Measurements from ENCODE around the gene CLC.

- no peak for TF ChIP-seq EZH2 (IDR thresholded peaks at IDR 0.05; ENCODE audit: borderline replicate concordance, low read depth, low read length, poor library complexity, severe bottlenecking)
- TF ChIP-seq, protein P1, sequence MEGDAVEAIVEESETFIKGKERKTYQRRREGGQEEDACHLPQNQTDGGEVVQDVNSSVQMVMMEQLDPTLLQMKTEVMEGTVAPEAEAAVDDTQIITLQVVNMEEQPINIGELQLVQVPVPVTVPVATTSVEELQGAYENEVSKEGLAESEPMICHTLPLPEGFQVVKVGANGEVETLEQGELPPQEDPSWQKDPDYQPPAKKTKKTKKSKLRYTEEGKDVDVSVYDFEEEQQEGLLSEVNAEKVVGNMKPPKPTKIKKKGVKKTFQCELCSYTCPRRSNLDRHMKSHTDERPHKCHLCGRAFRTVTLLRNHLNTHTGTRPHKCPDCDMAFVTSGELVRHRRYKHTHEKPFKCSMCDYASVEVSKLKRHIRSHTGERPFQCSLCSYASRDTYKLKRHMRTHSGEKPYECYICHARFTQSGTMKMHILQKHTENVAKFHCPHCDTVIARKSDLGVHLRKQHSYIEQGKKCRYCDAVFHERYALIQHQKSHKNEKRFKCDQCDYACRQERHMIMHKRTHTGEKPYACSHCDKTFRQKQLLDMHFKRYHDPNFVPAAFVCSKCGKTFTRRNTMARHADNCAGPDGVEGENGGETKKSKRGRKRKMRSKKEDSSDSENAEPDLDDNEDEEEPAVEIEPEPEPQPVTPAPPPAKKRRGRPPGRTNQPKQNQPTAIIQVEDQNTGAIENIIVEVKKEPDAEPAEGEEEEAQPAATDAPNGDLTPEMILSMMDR (conservative IDR thresholded peaks at IDR 0.05; ENCODE audit: low read depth, low read length), result no peak
Measured at GRCh38 chr19:39746836-39747529, 9.2 kb upstream of the CLC start.

Measured in A673 (cell line).